A549 (cell line): Measurements from ENCODE around the gene TDP2. TPM values are rescaled to one million over a fixed set of nuclear protein-coding genes. Genes with fewer than 3 reads are reported as not detected.

Experiments
- ATAC-seq, 2 experiments: fragments of 200-7000 bp in 1 of 2; fragments of >200 bp in 1 of 2; cut with Nextera tagmentation in 1 of 2; cut with Tn5 transposase in 1 of 2; 3 replicates each; pipeline versions ENCODE4 v1.8.0 to v1.9.1; 2018 to 2020; ENCODE audit warnings: mild to moderate bottlenecking in 1 of 2, moderate library complexity in 1 of 2
- CTCF ChIA-PET: fragments of 300-600 bp; sonication (Branson Sonifier 250); formaldehyde crosslinking; extraction: SDS; loops from one replicate; lab custom pipeline; 2021; ENCODE audit warnings: antibody characterized with exemption, inconsistent platforms; lab: Yijun Ruan, JAX
- POLR2A ChIA-PET: fragments of 350-600 bp; formaldehyde crosslinking; extraction: SDS; loops from one replicate; lab custom pipeline; 2021; ENCODE audit warnings: antibody characterized with exemption, inconsistent platforms; lab: Yijun Ruan, JAX
- DNase-seq, 2 experiments: peaks; one replicate each; pipeline versions ENCODE4 v3.0.0 to v3.0.0-alpha.2; 2011 to 2016; ENCODE audit warnings: low read depth in 1 of 2, low spot score in 1 of 2
- FAIRE-seq: peaks from 2 replicates; lab custom pipeline; 2011; peaks lifted over from hg19 to GRCh38; lab: Jason Lieb, UNC
- H3K27ac ChIP-seq, 2 experiments: fragments of >200 bp; sonication (Bioruptor Twin); formaldehyde crosslinking; 3 replicates each; pipeline ENCODE4 v1.5.1; 2016 to 2017
- H3K4me1 ChIP-seq: fragments of >200 bp; sonication (Bioruptor Twin); formaldehyde crosslinking; 3 replicates; pipeline ENCODE4 v1.6.1; 2016
- H3K4me2 ChIP-seq: fragments of >200 bp; sonication (Bioruptor Twin); formaldehyde crosslinking; 3 replicates; pipeline ENCODE4 v1.6.1; 2016
- H3K4me3 ChIP-seq: fragments of >200 bp; sonication (Bioruptor Twin); formaldehyde crosslinking; 3 replicates; pipeline ENCODE4 v1.5.1; 2016
- H3K9me3 ChIP-seq: fragments of >200 bp; sonication (Bioruptor Twin); formaldehyde crosslinking; 3 replicates; pipeline ENCODE4 v1.6.1; 2016
- BHLHE40 ChIP-seq: IDR thresholded peaks from 2 replicates; pipeline ENCODE4 v1.6.1; 2012; ENCODE audit warnings: low read depth, low read length, inconsistent platforms
- CHD4 ChIP-seq: fragments of 200-600 bp; sonication (generic); IDR thresholded peaks from 2 replicates; pipeline ENCODE4 v1.6.1; 2016; ENCODE audit warnings: antibody characterized with exemption, mild to moderate bottlenecking, borderline replicate concordance
- CTCF ChIP-seq: fragments of >200 bp; sonication (Bioruptor Twin); formaldehyde crosslinking; IDR thresholded peaks from 3 replicates; pipeline ENCODE4 v1.5.1; 2016
- ELK1 ChIP-seq: fragments of 150-350 bp; IDR thresholded peaks from 2 replicates; pipeline ENCODE4 v1.6.1; 2014; ENCODE audit warnings: low read depth, mild to moderate bottlenecking, low read length
- HMGXB4 ChIP-seq: fragments of 250-450 bp; sonication (Bioruptor Pico); IDR thresholded peaks from 2 replicates; pipeline ENCODE4 v1.5.0; 2021; ENCODE audit warnings: mild to moderate bottlenecking, moderate library complexity, borderline replicate concordance
- KDM5A ChIP-seq: fragments of 200-600 bp; sonication (generic); IDR thresholded peaks from 2 replicates; pipeline ENCODE4 v1.6.1; 2016; ENCODE audit warnings: antibody characterized with exemption, mild to moderate bottlenecking
- MAZ ChIP-seq: fragments of 150-350 bp; IDR thresholded peaks from 2 replicates; pipeline ENCODE4 v1.6.1; 2014; ENCODE audit warnings: antibody characterized with exemption, low read depth, low read length, borderline replicate concordance
- POLR2AphosphoS2 ChIP-seq: conservative IDR thresholded peaks from 2 replicates; pipeline ENCODE4 v1.6.1; 2012; ENCODE audit warnings: low read length, improper control_type of control experiment, inconsistent platforms
- TP53 ChIP-seq: fragments of 250-450 bp; sonication (Bioruptor Pico); IDR thresholded peaks from 2 replicates; pipeline ENCODE4 v1.5.0; 2021; ENCODE audit warnings: mild to moderate bottlenecking, moderate library complexity
- USF2 ChIP-seq: fragments of 450-650 bp; IDR thresholded peaks from 2 replicates; pipeline ENCODE4 v1.6.1; 2014; ENCODE audit warnings: antibody characterized with exemption
- WGBS: methylation state at CpG from one replicate; pipeline ENCODE4 v1.1.6; 2017; ENCODE audit errors: missing lambda C conversion rate; 5-methylcytosine and 5-hydroxymethylcytosine counted together
- polyA plus RNA-seq, 4 experiments: library from polyadenylated mRNA; depleted of rRNA in 3 of 4; stranded (reverse); fragments of >200 nt; fragmentation: RNase III in 1 of 4; extraction: RNeasy Plus Mini Kit Qiagen cat#74134 plus additional on column Dnase treatment in 1 of 4; gene quantifications; 2 replicates in 3 of 4; 3 replicates in 1 of 4; pipeline ENCODE4 v1.2.3, GENCODE V29; 2011 to 2017

TDP2 gene
- polyA plus RNA-seq, 2 of the 4 experiments (the other 2 are of a cell fraction): 52.6 to 91.7 TPM

- ATAC-seq (no peak), FAIRE-seq (no peak), DNase-seq (peak in 1 of 2 experiments; percentile 7)
- TF ChIP-seq TP53 (CRISPR knock-in tag): no peak
- no peak for TF ChIP-seq USF2
- TF ChIP-seq CHD4: no peak
- no peak for TF ChIP-seq ELK1
- Histone ChIP-seq H3K4me3 (peak overlapping the region; percentile 92), H3K4me1 (peaks cover 37% of the 10 kb centered on the region), H3K4me2 (peak overlapping the region; percentile 90), H3K9me3 (no peaks in the 10 kb centered on the region; the same call in 2 of the 3 replicates), H3K27ac (peak overlapping the region; percentile 96 to 99)
- WGBS: 3% methylated on average over 9 of the region's 9 CpGs
- ChIA-PET CTCF (interaction anchor here (1.5 to 3.2 kb wide), 2 partner anchors 72 to 86 kb away, joined by 4 to 15 read pairs; no protein-coding TSS in a partner anchor), POLR2A (interaction anchor here (1.1 to 1.8 kb wide), 2 partner anchors 21 to 87 kb away, joined by 6 to 15 read pairs; partner anchors contain the start of gene KIAA0319)
These were observed 692 bp upstream of the TDP2 start for GRCh38 chr6:24667378-24667803.

- POLR2A ChIA-PET: interaction anchor here (0.6 to 1.8 kb wide), 4 partner anchors 20 to 85 kb away, joined by 3 to 15 read pairs (median 5); partner anchors contain the start of gene KIAA0319
- H3K4me1 ChIP-seq: peaks cover 49% of the 10 kb centered on the region
- no peak for FAIRE-seq
- peak overlapping the region; percentile 83 for H3K4me2 ChIP-seq
- peak; percentile 35; the same call in 1 of the 2 replicates for TF ChIP-seq KDM5A
- no peak for TF ChIP-seq BHLHE40
- ATAC-seq: peak; percentile 6 to 19; a peak in 4 of 6 replicates
- DNase-seq: no peak
- WGBS: under 1% methylated on average over 16 of the region's 26 CpGs
- H3K27ac ChIP-seq: peak overlapping the region; percentile 96 to 99
- CTCF ChIA-PET: interaction anchor here (0.5 to 3.2 kb wide), 5 partner anchors 30 to 85 kb away, joined by 3 to 15 read pairs (median 4); no protein-coding TSS in a partner anchor
- no peaks in the 10 kb centered on the region for H3K9me3 ChIP-seq
- peak overlapping the region; percentile 92 for H3K4me3 ChIP-seq
These were observed 530 bp downstream of the TDP2 start for GRCh38 chr6:24666097-24666640.

- peak overlapping the region; percentile 96 to 99 for H3K27ac ChIP-seq
- ChIA-PET CTCF (interaction anchor here (3.2 kb wide), 1 partner anchor 83 kb away, joined by 15 read pairs; no protein-coding TSS in a partner anchor), POLR2A (no interaction called here)
- no peaks in the 10 kb centered on the region for H3K9me3 ChIP-seq
- WGBS: 69% methylated on average over 7 of the region's 7 CpGs
- no peak for DNase-seq
- H3K4me3 ChIP-seq: peak overlapping the region; percentile 92
- no peak for FAIRE-seq
- H3K4me1 ChIP-seq: peaks cover 60% of the 10 kb centered on the region
- no peak for ATAC-seq
- TF ChIP-seq KDM5A: no peak
- TF ChIP-seq POLR2AphosphoS2: no peak
- TF ChIP-seq USF2: no peak
- TF ChIP-seq MAZ: no peak
- TF ChIP-seq CTCF: no peak
- TF ChIP-seq HMGXB4: no peak
- peak overlapping the region; percentile 83 for H3K4me2 ChIP-seq
These were observed 2.4 kb downstream of the TDP2 start for GRCh38 chr6:24664046-24664987.
